Activated naive CD4-positive, alpha-beta T cell treated with anti-CD3 and anti-CD28 coated beads, Interleukin-2, amount 50 U/mL, for 24 hours (primary cell): Measurements from ENCODE around the gene GRM8.

Source experiments
- H3K27ac Mint-ChIP-seq: one replicate; pipeline ENCODE4 v1.8.0; 2021; ENCODE audit warnings: mild to moderate bottlenecking, mixed read lengths
- H3K27me3 Mint-ChIP-seq: one replicate; pipeline ENCODE4 v1.8.0; 2021; ENCODE audit warnings: mixed read lengths
- H3K36me3 Mint-ChIP-seq: one replicate; pipeline ENCODE4 v1.8.0; 2021; ENCODE audit warnings: mixed read lengths
- H3K4me1 Mint-ChIP-seq: one replicate; pipeline ENCODE4 v1.8.0; 2021; ENCODE audit warnings: mixed read lengths
- H3K4me3 Mint-ChIP-seq: one replicate; pipeline ENCODE4 v1.8.0; 2021; ENCODE audit warnings: mild to moderate bottlenecking, mixed read lengths
- H3K9me3 Mint-ChIP-seq: one replicate; pipeline ENCODE4 v1.8.0; 2021; ENCODE audit warnings: mixed read lengths

Gene GRM8

GRCh38 chr7:126460664-126461063, 792.1 kb downstream of the GRM8 start:
- Mint-ChIP-seq H3K36me3 (no peaks in the 10 kb centered on the region), H3K4me1 (no peaks in the 10 kb centered on the region), H3K27ac (no peak overlapping the region), H3K27me3 (no peaks in the 10 kb centered on the region), H3K4me3 (no peak overlapping the region), H3K9me3 (peaks cover 5% of the 10 kb centered on the region)

- Mint-ChIP-seq H3K4me1 (no peaks in the 10 kb centered on the region), H3K4me3 (no peak overlapping the region), H3K36me3 (no peaks in the 10 kb centered on the region), H3K9me3 (peaks cover 9% of the 10 kb centered on the region), H3K27me3 (no peaks in the 10 kb centered on the region), H3K27ac (no peak overlapping the region)
Measured at GRCh38 chr7:126453104-126453503, 799.6 kb downstream of the GRM8 start.

GRCh38 chr7:126450269-126450671, 802.5 kb downstream of the GRM8 start:
- no peaks in the 10 kb centered on the region for H3K27me3 Mint-ChIP-seq
- H3K4me3 Mint-ChIP-seq: no peak overlapping the region
- H3K9me3 Mint-ChIP-seq: peaks cover 5% of the 10 kb centered on the region
- no peak overlapping the region for H3K27ac Mint-ChIP-seq
- H3K4me1 Mint-ChIP-seq: no peaks in the 10 kb centered on the region
- H3K36me3 Mint-ChIP-seq: no peaks in the 10 kb centered on the region

- H3K27ac Mint-ChIP-seq: no peak overlapping the region
- H3K4me3 Mint-ChIP-seq: no peak overlapping the region
- no peaks in the 10 kb centered on the region for H3K27me3 Mint-ChIP-seq
- no peaks in the 10 kb centered on the region for H3K4me1 Mint-ChIP-seq
- peaks cover 5% of the 10 kb centered on the region for H3K9me3 Mint-ChIP-seq
- no peaks in the 10 kb centered on the region for H3K36me3 Mint-ChIP-seq
Measured at GRCh38 chr7:126449611-126450268, 803.0 kb downstream of the GRM8 start.

- H3K4me3 Mint-ChIP-seq: no peak overlapping the region
- no peak overlapping the region for H3K27ac Mint-ChIP-seq
- no peaks in the 10 kb centered on the region for H3K4me1 Mint-ChIP-seq
- no peaks in the 10 kb centered on the region for H3K36me3 Mint-ChIP-seq
- peaks cover under 1% of the 10 kb centered on the region for H3K9me3 Mint-ChIP-seq
- no peaks in the 10 kb centered on the region for H3K27me3 Mint-ChIP-seq
Measured at GRCh38 chr7:126447984-126448383, 804.8 kb downstream of the GRM8 start.

- Mint-ChIP-seq H3K36me3 (no peaks in the 10 kb centered on the region), H3K27me3 (no peaks in the 10 kb centered on the region), H3K4me3 (no peak overlapping the region), H3K9me3 (no peaks in the 10 kb centered on the region), H3K4me1 (no peaks in the 10 kb centered on the region), H3K27ac (no peak overlapping the region)
Measured at GRCh38 chr7:126445991-126446390, 806.8 kb downstream of the GRM8 start.

GRCh38 chr7:126443951-126444350, 808.8 kb downstream of the GRM8 start:
- Mint-ChIP-seq H3K4me3 (no peak overlapping the region), H3K9me3 (no peaks in the 10 kb centered on the region), H3K4me1 (no peaks in the 10 kb centered on the region), H3K27ac (no peak overlapping the region), H3K27me3 (no peaks in the 10 kb centered on the region), H3K36me3 (no peaks in the 10 kb centered on the region)

- no peak overlapping the region for H3K4me3 Mint-ChIP-seq
- H3K27me3 Mint-ChIP-seq: no peaks in the 10 kb centered on the region
- no peaks in the 10 kb centered on the region for H3K36me3 Mint-ChIP-seq
- H3K27ac Mint-ChIP-seq: no peak overlapping the region
- no peaks in the 10 kb centered on the region for H3K9me3 Mint-ChIP-seq
- no peaks in the 10 kb centered on the region for H3K4me1 Mint-ChIP-seq
Measured at GRCh38 chr7:126442908-126443307, 809.8 kb downstream of the GRM8 start.

GRCh38 chr7:126441745-126442144, 811.0 kb downstream of the GRM8 start:
- H3K36me3 Mint-ChIP-seq: no peaks in the 10 kb centered on the region
- no peak overlapping the region for H3K27ac Mint-ChIP-seq
- H3K27me3 Mint-ChIP-seq: no peaks in the 10 kb centered on the region
- no peak overlapping the region for H3K4me3 Mint-ChIP-seq
- no peaks in the 10 kb centered on the region for H3K9me3 Mint-ChIP-seq
- H3K4me1 Mint-ChIP-seq: no peaks in the 10 kb centered on the region

- H3K4me1 Mint-ChIP-seq: no peaks in the 10 kb centered on the region
Measured at GRCh38 chr7:126440542-126440941, 812.2 kb downstream of the GRM8 start.

GRCh38 chr7:126436213-126436868, 816.4 kb downstream of the GRM8 start:
- no peak overlapping the region for H3K27ac Mint-ChIP-seq
- no peak overlapping the region for H3K4me3 Mint-ChIP-seq
- H3K27me3 Mint-ChIP-seq: no peaks in the 10 kb centered on the region
- no peaks in the 10 kb centered on the region for H3K9me3 Mint-ChIP-seq
- H3K4me1 Mint-ChIP-seq: no peaks in the 10 kb centered on the region
- no peaks in the 10 kb centered on the region for H3K36me3 Mint-ChIP-seq

More at GRCh38 chr7:126440542-126440941, 812.2 kb downstream of the GRM8 start:
- no peak overlapping the region for H3K27ac Mint-ChIP-seq
- H3K4me3 Mint-ChIP-seq: no peak overlapping the region
- H3K36me3 Mint-ChIP-seq: no peaks in the 10 kb centered on the region
- no peaks in the 10 kb centered on the region for H3K9me3 Mint-ChIP-seq
- H3K27me3 Mint-ChIP-seq: no peaks in the 10 kb centered on the region

- no peaks in the 10 kb centered on the region for H3K36me3 Mint-ChIP-seq
- no peaks in the 10 kb centered on the region for H3K4me1 Mint-ChIP-seq
- H3K27ac Mint-ChIP-seq: no peak overlapping the region
- H3K27me3 Mint-ChIP-seq: no peaks in the 10 kb centered on the region
- H3K4me3 Mint-ChIP-seq: no peak overlapping the region
- H3K9me3 Mint-ChIP-seq: peaks cover 5% of the 10 kb centered on the region
Measured at GRCh38 chr7:126426652-126427051, 826.1 kb downstream of the GRM8 start.

- Mint-ChIP-seq H3K27me3 (no peaks in the 10 kb centered on the region), H3K36me3 (no peaks in the 10 kb centered on the region), H3K9me3 (peaks cover 5% of the 10 kb centered on the region), H3K4me1 (no peaks in the 10 kb centered on the region), H3K27ac (no peak overlapping the region), H3K4me3 (no peak overlapping the region)
Measured at GRCh38 chr7:126424985-126425384, 827.8 kb downstream of the GRM8 start.

- Mint-ChIP-seq H3K4me1 (no peaks in the 10 kb centered on the region), H3K27ac (no peak overlapping the region), H3K36me3 (no peaks in the 10 kb centered on the region)
Measured at GRCh38 chr7:126419047-126419446, 833.7 kb downstream of the GRM8 start.

GRCh38 chr7:126411821-126412383, 840.8 kb downstream of the GRM8 start:
- H3K4me3 Mint-ChIP-seq: no peak overlapping the region
- H3K36me3 Mint-ChIP-seq: no peaks in the 10 kb centered on the region
- no peaks in the 10 kb centered on the region for H3K4me1 Mint-ChIP-seq
- no peaks in the 10 kb centered on the region for H3K27me3 Mint-ChIP-seq
- H3K9me3 Mint-ChIP-seq: peaks cover 5% of the 10 kb centered on the region
- H3K27ac Mint-ChIP-seq: no peak overlapping the region

More at GRCh38 chr7:126419047-126419446, 833.7 kb downstream of the GRM8 start:
- H3K9me3 Mint-ChIP-seq: peaks cover 5% of the 10 kb centered on the region
- no peaks in the 10 kb centered on the region for H3K27me3 Mint-ChIP-seq
- no peak overlapping the region for H3K4me3 Mint-ChIP-seq

GRCh38 chr7:126411032-126411820, 841.5 kb downstream of the GRM8 start:
- no peaks in the 10 kb centered on the region for H3K27me3 Mint-ChIP-seq
- H3K27ac Mint-ChIP-seq: no peak overlapping the region
- no peak overlapping the region for H3K4me3 Mint-ChIP-seq
- no peaks in the 10 kb centered on the region for H3K9me3 Mint-ChIP-seq
- H3K4me1 Mint-ChIP-seq: no peaks in the 10 kb centered on the region
- H3K36me3 Mint-ChIP-seq: no peaks in the 10 kb centered on the region
